ENCODE data around the gene CFL1.

CFL1 gene

GRCh38 chr11:65883058-65883761 lies 25.2 kb upstream of the CFL1 start:
- no peak for TF ChIP-seq CTCF (IDR thresholded peaks at IDR 0.05; ENCODE audit: low read depth, low read length)
- in situ Hi-C loops (cut with HindIII; ENCODE audit: low sequenced_read_pairs), result no loop called here
- no peak overlapping the region for H3K4me3 ChIP-seq (ENCODE audit: low read depth, low read length)
- no peak for DNase-seq (ENCODE audit: low read depth, low spot score)

DNA sequence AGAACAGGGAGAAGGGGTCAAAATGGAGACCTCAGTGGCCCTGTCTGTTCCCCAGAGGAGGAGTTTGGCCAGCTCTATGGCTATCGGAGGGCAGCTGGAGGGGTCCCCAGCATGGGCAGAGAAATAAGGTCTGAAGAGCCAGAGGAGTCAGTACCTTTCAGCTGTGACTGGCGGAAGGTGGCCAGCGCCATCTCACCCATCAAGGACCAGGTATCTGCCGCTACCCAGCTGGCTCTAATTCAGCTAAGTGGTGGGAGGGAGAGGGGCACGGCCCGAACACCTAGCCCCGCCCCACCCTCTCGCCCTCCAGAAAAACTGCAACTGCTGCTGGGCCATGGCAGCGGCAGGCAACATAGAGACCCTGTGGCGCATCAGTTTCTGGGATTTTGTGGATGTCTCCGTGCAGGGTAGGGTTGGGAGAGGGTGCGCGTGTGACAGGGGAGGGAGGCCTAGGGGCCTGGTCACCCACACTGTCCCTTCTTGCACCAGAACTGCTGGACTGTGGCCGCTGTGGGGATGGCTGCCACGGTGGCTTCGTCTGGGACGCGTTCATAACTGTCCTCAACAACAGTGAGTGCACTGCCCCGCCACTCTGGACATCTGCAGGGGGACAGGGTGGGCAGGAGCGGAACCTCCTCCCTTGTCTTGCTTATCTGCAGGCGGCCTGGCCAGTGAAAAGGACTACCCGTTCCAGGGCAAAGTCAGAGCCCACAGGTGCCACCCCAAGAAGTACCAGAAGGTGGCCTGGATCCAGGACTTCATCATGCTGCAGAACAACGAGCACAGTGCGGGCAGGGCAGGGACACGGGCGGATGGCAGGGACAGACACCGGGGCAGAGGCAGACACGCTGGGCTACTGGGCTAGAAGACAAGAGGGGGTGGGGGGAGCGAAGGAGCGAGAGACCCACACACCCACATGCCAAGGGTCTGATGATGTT lies 24.4 kb upstream of the CFL1 start:
- no peak overlapping the region for H3K4me3 ChIP-seq (ENCODE audit: low read depth, low read length)
- in situ Hi-C loops (cut with HindIII; ENCODE audit: low sequenced_read_pairs), result no loop called here
- no peak for TF ChIP-seq CTCF (IDR thresholded peaks at IDR 0.05; ENCODE audit: low read depth, low read length)
- DNase-seq (ENCODE audit: low read depth, low spot score), result no peak

- H3K4me3 ChIP-seq (ENCODE audit: low read depth, low read length), result no peak overlapping the region
- no peak for DNase-seq (ENCODE audit: low read depth, low spot score)
- TF ChIP-seq CTCF (IDR thresholded peaks at IDR 0.05; ENCODE audit: low read depth, low read length), result no peak
- in situ Hi-C loops (cut with HindIII; ENCODE audit: low sequenced_read_pairs), result no loop called here
Observed at GRCh38 chr11:65880844-65881421, 23.0 kb upstream of the CFL1 start.

GRCh38 chr11:65880027-65880426 lies 22.0 kb upstream of the CFL1 start:
- H3K4me3 ChIP-seq (ENCODE audit: low read depth, low read length), result no peak overlapping the region
- in situ Hi-C loops (cut with HindIII; ENCODE audit: low sequenced_read_pairs), result no loop called here
- TF ChIP-seq CTCF (IDR thresholded peaks at IDR 0.05; ENCODE audit: low read depth, low read length), result no peak
- no peak for DNase-seq (ENCODE audit: low read depth, low spot score)

GRCh38 chr11:65879617-65880016 lies 21.6 kb upstream of the CFL1 start, which contains the start of gene CTSW:
TSS of gene CTSW (plus strand) at chr11:65879837. CDS start at chr11:65879855, 18 bp downstream.
- in situ Hi-C loops (cut with HindIII; ENCODE audit: low sequenced_read_pairs), result no loop called here
- TF ChIP-seq CTCF (IDR thresholded peaks at IDR 0.05; ENCODE audit: low read depth, low read length), result no peak
- no peak within 1 kb of the TSS for H3K4me3 ChIP-seq (ENCODE audit: low read depth, low read length)
- DNase-seq (ENCODE audit: low read depth, low spot score), result no peak

DNA sequence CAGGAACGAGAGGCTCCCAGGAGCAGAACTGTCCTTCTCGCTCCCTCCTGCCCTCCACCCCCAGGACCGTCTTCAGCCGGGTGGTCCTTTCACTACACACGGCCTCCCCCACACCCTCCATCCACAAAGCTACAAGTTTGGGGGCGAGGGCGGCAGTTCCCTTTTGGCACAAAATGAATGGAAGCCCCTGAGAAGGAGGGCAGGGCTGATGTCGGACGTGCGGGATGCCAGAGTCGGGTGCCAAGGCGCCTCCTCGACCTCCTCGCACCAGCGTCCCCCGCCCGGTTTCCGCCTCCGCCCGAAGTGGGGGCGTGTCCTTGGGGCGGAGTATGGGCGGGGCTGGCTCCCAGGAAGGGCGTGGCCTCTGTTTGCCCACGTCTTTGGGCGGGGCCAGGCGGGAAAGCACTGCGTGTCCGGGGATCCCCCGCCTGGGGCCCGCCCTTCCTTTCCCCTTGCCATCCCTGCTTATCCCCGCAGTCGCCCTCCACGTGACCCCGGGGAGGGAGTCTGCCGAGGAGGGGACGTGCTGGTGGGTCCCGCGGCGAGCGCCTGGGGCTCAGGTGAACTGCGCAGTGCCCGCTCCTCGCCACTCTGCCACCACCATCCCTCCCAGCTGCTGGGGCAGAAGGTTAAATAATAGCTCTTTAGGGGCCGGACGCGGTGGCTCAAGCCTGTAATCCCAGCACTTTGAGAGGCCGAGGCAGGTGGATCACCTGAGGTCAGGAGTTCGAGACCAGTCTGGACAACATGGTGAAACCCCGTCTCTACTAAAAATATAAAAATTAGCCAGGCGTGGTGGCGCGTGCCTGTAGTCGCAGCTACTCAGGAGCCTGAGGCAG lies 15.6 kb upstream of the CFL1 start:
- peak overlapping the region; percentile 65 for H3K4me3 ChIP-seq (ENCODE audit: low read depth, low read length)
- DNase-seq (ENCODE audit: low read depth, low spot score), result peak; percentile 91
- in situ Hi-C loops (cut with HindIII; ENCODE audit: low sequenced_read_pairs), result no loop called here
- no peak for TF ChIP-seq CTCF (IDR thresholded peaks at IDR 0.05; ENCODE audit: low read depth, low read length)

Data from astrocyte of the spinal cord (primary cell).